Germinal center (tissue), 1 donor: Measurements from ENCODE around the gene KY.

ENCODE experiments used
- DNase-seq: peaks from one replicate; pipeline ENCODE4 v3.0.0; 2012; ENCODE audit warnings: mixed read lengths, low spot score

Gene KY

DNA sequence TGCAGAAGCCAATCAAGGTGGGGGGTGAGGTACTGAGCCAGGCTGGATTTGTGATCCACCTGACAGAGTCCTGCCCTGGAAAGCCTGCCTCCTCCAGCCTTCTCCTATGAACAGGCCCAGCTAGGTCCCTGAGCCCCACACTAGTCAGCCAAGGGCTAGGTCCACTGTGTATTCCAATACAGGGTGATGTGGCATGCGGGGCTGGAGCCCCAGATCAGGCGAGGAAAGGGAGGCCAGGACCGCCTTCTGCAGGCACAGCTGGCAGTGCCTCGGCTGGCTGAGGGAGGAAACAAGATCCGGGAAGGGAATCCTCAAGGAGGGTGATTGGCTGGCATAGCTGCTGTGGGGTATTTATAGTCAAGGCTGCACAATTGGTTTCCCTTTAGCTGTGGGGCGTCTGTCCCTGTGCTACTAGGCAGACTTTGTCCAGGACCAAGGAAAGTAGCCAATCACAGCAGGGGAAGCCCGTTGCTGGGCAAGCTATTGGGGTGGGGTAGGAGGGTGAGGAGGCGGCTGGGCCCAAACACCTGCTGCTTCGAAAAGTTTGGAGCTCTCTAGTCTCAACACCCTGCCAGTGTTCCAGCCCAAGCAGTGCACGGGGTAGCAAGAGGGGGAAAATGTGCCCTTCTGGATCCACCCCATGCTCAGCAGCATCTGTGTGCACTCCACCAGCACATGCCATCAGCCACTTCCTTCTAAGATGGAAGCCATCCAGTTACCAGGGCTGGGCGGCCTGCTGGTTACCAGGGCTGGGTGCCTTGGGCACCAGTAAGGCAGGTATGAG is 5.9 kb downstream of the KY start:
- no peak for DNase-seq

DNA sequence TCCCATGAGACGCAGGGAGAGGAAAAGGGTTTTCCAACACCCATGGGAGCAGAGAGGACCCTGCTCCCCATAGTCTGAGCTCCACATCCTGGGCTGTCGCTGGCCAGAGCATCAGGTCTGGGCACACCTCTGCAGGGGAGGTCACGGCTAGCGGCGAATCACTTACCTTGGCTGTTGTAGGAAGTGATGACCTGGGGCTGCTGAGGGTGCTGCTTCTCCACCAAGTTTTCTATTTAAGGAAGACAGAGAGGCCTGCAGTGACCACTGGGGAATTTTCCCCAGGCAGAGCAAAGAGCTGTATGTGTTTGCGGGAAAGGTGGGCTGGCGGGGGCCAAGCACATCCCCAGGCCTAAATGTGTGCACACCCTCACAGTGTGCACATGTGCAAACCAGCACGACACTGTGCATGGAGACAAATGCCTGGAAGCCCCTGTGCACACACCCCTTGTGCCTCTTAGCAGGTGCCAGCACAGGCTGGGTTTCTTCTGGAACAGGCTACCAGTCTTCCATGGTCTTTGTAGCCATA is 7.6 kb downstream of the KY start:
- DNase-seq = no peak

DNA sequence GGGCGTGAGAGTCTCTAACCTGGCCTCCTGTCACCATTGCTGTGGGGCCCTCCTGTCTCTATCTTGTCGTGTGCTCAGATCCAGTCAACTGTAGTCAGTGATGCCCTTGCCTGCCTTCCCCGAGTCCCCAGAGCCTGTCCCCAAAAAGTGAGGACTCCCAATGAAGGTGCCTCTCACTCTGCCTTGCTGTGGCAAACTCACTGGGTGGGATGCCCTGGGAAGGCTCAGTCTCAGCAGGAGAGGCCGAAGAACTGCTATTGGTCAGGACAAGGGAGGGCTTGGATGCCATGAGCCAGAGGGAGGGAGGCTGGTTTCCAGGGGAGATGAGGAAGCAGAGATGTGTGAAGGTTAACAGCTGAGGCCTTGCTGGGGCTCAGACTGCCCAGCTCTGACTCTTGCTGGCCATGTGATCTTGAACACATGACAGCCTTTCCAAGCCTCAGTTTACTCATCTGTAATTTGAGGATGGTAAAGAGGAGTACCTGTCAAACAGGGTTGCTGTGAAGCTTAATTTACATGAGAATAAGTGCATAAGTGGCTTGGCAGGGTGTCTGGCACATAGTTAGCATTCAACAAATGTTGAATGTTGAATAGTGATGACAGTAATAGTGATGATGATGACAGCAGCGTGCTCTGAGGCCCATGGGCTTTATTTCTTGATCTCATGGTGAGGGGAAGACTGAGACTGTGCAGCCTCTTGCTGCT is 8.2 kb downstream of the KY start:
- DNase-seq = no peak

DNA sequence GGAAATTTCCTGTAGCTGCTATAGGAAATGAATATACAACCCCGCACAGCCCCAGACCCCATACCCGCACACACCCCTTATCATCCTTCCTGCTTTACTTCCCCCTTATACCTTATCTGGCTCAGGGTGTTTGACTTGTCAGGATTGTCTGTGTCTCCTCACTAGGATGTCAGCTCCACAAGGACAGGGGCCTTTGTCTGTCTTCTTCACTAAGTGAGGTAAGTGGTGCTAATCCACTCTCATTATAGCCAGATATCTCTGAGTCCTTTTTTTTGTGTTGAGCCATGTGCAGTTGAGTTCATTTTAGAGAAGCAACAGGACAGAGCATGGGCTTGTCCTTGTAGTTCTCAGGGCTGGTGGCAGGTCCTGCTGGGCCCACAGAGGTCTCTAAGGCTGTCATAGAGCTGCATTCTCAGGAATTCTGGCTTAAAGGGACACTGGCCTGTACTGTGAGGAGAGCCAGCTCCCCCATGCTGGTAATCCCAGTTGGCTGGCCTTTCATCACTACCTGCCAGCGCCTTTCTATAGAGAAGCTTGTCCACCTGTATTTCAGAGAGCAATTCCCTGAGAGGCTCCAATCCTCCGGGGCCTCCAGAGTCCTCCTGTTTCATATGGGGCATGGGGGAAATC is 9.0 kb downstream of the KY start:
- DNase-seq = no peak

DNA sequence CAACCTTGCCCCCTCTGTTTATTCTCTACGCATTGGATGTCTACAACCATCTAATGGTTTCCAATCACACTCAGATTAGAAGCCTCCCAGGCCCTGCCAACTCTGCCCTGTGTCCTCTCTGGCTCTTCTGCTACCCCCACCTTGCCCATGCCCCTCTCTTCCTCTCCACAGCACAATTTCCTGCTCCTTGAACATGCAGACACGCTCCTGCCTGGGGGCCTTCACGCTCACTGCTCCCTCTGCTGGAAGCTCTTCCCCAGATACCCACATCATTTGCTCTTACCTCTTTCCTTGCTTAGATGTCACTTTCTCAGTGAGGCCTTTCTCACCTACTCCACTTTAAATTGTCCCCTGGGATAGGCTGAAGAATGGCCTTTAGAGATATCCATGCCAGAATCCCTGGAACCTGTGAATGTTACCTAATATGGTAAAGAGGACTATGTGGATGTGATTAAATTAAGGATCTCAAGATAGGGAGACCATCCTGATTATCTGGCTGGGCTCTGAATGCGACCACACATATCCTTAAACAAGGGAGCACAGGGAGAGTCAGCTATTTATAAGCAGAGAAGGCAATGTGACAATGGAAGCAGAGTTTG is 9.9 kb downstream of the KY start:
- peak; percentile 17 for DNase-seq

DNA sequence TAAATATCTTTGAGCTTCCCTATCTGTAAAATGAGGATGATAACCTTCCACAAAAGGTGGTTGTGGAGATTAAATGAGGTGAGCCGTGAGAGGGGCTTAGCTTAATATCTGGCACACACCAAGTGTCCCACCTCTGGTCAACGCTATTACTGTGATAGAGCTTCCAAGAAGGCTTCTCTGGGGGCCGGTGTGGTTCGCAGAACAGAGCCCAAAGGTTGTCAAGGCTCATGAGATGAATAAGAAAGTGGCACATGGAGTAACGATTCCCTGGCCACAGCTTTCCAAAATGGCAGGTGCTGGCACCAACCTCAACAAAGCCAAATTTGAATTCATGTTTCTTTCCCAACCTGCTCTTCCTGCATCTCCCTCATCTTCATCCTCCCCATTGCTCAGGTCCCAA is 10.4 kb downstream of the KY start:
- no peak for DNase-seq

DNA sequence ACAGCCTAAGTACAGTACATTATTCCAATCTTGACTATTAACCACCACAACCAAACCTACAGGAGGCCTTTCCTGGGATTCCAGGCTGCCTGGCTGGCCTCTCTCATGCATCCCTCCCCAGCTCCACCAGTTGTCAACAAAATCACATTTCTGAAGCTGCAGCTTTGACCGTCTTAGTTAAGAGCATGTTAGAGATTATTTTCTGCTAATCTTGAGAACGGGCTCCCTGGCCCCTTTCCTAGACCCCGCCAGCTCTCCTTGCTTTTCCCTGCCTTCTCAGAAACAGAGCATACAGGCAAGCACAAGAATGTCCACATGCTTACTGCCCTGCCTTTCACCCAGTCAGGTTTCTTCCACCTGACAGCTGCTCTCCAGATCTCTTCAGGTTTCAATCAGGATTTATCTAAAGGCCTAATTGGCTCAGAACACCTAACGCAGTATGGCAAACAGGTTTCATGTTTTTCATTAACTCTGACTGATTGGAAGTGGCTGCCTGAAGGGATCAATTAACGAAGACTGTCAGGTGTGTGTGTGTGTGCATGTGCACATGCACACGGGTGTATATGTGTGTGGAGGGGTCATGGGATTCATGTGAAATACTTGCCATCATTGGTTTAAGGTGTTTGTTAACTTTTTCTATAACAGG is 12.3 kb downstream of the KY start:
- DNase-seq = no peak

DNA sequence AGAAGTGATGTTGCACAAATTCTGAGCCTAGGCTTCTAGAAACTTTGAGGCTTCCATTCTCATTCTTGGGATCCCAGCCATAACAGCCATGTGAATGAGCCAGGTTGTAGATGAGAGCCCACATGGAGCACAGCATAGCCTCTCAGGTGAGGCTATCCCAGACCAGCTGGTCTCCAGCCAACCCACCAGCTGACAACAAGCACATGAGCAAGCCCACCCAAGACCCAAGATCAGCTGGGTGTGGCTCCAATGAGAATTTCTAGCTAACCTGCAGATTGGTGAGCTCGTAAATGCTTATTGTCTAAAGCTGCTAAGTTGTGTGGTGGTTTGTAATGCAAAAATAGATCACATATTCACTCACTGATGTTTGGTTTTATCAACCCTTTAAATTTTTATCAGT is 14.4 kb downstream of the KY start:
- DNase-seq = no peak

DNA sequence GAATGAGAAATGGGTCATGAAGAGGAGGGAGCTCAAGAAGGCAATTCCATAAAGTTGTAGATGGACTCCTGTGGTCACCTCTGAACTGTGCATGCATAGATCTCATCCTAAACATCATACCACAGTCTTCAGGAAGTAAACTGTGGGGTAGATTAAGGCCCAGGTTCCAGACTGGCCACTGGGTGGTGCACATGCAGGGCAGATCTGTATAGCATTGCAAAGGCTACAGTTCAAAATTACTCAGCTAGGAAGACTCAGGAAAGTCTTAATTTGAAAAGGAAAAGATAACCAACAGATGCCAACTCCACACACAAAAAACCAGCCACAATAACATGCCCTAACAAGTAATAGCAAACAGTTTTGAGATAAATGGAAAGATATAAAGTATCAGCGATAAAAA is 20.3 kb downstream of the KY start:
- DNase-seq = no peak

DNA sequence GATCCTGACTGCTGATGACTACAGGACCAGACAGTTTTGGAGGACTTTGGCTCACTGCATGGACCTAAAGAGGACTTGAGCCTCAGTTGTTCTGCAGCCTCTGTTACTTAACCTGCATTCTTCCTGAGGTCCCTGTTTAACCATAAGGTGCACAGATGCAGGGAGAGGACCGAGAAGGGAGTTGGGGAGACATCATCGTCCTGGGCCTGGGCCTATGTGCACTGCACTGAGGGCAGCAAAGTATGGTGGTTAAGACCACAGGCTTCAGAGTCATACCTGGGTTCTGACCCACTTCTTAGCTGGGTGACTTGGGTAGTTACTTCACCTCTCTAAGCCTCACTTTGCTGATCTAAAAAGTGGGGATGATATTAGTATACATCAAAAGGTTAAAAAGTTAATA is 21.9 kb downstream of the KY start:
- DNase-seq = no peak

DNA sequence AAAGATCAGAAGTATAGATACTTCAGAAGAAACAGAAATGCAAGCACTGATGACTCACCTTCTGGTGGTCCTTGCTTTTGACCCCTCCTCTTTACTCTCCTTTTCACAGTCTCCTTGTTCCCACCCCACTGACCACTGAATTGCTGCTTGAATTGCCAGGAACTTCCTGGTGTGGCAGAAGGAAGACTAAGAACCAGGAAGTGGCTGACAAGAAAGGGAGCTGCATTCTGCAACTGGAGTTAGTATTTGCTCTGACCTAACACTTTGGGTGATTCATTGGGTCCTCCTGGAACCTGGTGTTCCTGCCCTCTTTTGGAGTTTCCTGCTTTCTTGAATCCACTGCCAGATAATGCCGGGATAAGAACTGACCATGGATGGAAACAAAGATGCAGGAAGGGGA is 23.0 kb downstream of the KY start:
- DNase-seq = no peak

DNA sequence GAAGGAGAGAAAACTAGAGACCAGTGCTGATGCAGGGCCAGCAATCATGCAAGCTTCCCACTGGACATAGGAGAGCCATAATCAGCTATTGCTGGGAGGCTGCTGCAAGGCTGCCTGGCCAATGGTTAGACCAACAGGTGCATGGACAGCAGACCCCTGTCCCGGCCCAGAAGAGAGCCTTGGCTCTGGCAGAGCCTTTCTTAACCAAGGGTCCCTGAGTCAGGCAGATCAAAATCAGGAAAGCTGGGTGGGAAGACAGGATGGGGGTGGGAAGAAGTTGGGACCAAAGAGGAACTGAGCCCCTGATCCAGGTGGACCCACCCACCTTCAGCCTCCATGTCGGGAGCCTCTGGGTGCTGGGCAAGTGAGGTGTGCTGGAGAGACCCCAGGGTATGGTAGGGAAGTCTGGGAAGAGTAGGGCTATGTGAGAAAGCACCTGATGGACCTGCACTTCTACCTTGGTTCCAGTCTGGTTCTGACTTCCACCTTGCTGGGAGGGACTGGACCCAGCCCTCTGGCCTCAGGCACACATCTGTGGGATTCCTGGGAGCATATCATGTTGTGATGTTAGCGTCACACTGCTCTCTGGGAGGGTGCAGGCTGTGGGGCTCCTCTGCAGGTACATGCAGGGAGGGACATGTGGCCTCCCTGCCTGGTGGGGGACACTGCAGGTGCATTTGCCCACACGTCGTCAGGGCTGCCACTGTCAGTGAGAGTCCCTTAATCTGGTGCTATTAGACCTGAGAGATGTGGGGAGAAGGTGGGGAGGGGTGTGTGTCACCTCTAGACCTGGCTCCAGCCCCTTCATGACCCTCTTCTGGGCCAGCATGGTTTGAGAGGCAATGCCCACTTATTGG is 24.7 kb downstream of the KY start:
- no peak for DNase-seq

DNA sequence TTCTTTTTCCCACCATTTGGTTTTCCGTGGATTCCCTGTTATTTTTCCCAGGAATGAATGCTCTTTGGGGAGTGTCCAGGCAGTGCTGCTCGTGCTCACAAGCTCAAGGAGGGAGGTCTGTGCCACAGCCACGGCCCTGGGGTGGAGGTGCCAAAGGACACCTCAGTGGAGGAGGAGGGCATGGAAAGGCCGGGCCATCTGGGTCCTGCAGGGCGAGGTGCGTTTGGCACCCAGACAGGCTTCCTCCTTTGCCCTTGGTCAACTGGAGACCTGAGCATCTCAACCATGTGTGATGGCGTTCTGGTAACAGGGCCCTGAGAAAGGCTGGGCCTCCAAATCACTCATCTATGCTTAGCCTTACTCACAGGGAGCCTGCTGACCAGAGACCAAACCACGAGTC is 25.4 kb downstream of the KY start:
- DNase-seq = no peak

DNA sequence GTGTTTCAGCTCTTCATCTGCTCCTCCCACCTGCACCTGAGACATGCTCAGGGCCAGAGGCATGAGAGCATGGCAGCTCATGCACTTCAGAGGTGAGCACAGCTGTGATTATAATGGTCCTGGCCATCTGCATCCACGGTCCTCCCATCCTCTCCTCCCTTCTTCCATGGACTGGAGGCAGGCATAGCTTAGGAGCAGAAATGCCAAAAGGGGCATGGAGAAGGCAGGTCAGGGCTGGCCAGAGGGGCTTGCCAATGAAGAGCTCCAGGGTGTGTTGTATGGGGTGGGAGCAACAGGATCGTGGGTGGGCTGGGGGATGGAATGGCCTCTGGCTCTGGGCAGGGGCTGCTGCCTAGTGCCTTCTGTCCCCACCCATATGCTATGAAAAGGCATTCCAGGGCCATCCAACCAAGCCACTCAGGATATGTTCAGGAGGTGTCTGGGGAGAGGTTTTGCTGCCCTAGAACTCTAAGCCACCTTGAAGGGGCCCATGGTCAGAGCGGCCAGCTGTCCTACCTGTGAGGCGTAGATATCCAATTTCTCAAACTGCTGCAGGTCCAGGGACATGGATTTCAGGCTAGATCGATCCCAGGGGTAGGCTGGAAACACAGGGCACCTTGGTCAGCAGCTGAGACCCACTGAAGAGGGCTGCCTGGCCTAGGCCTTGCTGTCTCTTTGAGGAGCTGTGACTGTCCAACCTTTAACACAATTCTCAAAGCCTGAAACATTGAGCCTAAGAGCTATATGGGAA is 26.1 kb downstream of the KY start:
- DNase-seq = no peak

DNA sequence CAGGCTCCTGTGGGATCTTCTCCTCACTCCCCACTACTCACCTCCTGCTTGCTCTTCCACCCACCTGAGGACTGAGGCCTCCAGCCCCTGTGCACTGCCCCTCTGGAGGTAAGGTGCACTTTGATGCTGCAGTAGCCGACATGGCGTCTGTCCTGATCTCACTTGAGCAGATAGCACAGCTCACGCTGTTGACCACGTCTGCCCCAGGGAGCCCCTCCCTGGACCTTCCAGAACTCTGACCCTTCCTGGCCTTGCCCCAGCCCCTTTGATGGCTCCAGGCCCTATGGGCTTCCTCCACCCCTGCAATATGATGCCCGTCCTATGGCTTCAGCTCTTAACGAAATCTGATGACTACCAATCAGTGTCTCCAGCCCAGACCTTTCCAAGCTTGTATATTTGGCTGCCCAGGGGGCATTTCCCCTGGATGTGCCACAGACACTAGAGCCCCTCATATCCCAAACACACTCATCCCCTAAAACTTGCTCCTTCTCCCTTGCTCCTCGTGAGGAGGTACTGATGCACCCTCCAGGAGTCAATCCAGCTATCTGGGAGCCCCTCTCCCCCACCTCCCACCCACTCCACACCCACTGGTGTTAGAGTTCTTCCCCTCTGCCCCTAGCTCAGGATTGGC is 27.1 kb downstream of the KY start:
- DNase-seq = no peak

DNA sequence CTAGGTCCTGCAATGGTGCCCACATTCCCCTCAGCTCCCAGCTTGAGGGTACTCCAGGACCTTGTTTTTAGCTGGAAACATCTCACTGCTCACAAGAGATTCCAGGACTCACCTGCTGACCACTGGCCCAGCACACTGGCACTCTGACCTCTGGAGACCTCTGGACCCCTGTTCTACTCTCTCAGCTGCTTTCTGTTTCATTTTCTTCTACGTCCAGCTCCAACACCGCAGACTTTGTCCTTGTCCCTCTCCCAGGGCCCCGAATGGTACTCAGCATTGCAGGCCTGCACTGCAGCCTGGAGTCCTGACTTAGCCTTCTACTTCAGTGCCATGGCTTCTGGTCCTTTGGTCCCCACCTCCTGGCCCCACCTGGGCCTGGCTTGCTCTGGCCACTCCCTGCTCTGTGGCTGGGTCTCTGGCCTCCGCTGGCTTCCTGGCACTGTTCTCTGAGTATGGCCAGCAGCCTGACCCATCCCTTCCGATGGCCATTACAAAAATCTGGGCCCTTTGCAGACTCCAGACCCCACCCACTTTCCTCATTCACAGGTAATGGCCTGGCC is 27.9 kb downstream of the KY start:
- no peak for DNase-seq

DNA sequence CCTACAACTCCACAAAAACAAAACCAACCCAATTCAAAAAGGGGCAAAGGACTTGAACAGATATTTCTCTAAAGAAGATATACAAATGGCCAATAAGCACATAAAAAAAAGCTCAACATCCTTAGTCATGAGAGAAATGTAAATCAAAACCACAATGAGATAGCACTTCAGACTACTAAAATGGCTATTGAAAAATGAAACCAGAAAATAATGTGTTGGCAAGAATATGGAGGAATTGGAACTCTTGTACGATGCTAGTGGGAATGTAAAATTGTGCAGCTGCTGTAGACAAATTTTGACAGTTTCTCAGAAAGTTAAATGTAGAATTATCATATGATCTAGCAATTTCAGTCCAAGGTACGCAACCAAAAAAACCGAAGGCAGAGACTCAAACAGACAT is 29.0 kb downstream of the KY start:
- DNase-seq = no peak

DNA sequence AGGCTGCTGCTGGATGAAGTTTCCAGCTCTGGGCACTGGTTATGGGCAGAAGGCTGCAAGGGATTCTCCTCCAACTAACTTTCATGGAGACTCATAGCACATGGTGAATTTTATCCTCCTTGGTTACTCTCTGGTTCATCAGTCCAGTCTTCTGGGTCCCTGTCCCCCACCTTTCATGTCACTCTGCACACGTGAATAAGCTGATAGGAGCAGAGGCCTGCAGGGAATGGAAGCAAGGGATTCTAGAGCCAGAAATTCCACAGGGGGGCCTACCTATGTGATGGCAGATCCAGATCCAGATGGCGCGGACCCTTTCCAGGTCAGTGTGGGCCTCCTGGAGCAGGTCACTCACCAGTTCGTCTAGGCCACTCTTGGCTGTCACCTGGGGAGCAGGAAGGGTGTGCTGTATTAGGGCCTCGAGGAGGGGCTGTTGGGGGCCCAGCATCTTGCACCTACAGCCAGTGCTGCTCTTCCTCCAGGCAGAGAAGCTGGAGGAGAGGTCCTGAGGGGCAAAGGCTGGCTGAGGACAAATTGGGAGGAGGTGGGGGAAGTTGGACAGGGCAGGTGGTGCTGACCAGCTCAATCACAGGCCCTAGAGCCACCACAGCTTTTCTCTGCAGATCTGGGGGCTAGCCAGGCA is 30.2 kb downstream of the KY start:
- no peak for DNase-seq

DNA sequence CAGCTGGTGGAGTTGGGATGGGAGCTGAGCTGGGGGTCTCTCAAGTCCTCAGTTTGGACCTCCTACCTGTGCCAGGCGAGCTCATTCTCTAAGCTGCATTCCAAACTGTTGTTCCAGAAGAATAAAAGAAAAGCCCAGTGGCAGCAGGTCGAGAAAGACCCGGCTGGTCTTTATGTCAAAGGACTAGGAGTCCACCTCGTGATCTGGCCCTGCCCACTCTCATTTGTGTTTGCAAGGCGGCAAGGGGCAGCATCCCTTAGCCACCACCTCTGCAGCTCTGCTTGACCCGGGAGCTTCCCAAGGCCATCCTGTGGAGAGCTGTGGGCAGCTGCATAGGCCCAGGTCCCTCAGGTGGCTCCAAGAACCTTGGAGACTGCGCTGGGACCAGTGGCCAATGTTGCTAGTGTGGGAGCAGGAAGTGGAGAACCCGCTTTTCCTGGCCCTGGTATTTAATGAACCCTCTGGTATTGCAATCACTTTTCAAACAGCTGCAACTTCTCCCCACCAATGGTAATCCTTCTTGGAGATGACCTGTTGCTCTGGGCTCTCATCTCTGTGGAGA is 30.9 kb downstream of the KY start:
- DNase-seq = no peak
